NCI-H446 treated with DMSO at 0.1 percent for 48 hours (cell line): ENCODE data around the gene NOM1.

ENCODE experiments used
- DNase-seq: peaks from one replicate; lab custom pipeline; 2025; lab: John Stamatoyannopoulos, UW

Gene NOM1

DNA sequence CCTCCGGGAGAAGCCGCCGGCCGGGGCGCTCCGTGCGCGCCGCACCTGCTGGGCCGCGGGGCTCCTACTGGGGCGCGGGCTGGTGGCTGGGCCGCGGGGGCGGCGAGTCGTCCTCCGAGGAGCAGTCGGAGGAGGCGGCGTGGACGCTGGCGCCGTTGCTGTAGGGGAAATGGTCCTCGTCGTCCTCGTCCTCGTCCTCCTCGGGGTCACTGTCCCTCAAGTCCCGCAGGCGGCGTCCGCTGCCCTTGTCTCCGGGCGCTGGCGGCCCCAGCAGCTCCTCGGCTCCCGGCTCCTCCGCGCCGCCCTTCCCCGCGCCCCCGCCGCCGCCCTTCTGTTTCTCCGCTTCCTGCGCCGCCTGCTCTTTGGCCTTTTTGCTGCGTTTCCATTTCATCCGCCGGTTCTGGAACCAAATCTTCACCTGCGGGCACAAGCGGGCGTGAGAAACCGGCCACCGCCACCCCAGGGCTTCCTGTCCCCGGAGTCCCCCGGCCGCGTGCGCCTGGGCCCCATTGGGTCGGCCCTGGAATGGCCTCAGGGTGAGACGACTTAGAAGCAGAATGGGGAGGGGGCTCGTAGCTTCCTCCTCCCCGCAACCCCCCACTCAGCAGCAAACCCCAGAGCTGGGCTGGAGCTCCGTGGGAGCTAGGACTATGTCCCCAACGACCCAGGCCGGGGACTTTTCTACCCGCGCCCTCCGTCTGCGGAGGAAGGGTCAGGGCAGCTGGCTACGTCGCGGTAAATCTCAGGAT is 56.1 kb downstream of the NOM1 start:
- no peak for DNase-seq

DNA sequence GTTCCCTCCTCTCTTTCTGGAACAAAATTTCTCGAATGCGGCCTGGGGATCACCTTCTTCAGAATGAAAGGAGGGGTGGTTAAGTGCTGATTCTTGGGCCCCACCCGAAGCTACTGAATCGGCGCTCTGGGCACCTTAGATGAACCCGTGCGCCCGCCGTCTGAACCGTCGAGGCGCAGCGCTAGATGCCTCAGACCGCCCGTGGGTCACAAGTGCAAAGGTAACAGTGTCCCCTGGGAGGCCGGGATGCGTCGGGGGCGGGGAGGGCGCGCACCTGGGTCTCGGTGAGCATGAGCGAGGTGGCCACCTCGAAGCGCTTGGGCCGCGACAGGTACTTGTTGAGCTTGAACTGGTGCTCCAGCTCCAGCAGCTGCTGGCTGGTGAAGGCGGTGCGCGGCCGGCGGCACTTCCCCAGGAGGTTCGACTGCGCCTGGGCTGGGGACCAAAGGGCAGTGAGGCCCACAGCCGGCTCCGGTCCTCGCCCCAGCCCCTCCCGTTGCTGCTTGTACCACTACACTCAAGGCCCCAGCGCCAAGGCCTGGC is 56.8 kb downstream of the NOM1 start:
- DNase-seq = no peak

GRCh38 chr7:157006829-157007469 is 57.4 kb downstream of the NOM1 start:
- no peak for DNase-seq

DNA sequence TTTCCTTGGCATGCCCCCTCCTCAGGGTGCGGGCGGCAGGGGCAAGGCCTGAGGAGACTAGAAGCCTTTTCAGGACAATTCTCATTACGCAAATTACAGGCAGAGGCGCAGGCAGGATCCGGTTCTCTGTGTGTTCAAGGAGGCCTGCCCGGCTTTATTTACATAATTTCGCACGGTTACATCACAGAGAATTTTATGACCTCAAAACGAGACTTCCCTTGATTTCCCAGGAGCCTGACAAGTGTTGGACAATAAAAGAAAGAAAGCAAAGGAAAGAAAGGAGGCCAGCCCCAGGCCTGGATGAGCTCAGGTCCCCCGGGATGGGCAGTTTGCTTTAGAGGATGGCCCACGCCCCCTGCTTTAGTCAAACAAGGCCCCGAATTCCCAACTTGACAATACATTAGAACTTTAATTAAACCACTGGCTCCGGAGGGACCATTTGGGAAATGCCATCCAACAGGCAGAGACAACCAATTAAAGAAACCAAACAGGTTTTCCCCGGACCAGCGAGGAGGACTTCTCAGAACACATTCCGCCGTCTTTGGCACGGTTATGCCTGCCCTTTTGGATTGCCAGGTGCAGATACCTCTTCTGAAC is 58.1 kb downstream of the NOM1 start:
- no peak for DNase-seq

DNA sequence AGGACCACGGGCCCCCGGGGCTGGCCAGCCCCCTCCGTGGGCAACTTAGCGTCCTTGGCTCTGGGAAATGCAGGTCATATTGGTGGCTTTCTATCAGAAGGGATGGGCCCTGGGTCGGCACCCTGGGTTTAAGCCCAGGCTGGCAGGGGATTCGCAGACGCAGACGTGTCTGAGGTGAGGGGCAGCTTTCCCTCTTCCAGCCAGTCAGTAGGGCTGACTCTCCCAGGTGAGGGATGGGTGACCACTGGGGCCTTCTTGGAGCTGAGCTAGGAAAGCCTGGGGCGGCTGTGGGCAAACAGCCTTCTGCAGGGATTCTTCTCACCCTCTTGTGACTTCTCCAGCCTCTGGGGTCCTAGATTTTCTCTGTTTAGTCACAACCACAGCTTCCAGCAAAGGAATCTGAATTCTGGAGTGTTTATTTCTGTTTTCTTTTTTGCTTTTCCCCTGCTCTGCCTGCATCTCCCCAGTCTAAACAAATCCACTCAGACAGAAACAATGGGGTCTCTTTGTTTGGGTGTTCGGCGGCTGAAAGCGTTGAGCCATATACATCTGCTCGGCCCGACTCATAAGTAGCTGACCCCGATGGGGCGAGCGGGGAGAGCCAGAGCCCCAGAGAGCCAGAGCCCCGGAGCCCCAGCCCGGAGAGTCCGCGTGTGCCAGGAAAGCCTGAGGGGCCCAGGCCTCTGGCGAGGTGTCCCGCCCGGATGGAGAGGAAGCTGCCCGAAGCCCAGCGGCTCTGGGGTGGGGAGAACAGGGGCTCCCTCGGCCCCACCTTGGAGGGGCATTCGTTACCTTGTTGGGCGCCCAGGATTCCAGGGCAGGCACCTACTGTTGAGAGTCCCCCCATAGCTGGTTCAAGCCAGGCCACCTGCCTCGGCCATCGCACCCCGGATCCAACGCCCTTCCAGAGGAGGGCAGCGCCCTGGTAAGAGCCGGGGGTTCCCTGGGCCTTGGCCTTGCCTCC is 59.0 kb downstream of the NOM1 start:
- DNase-seq = no peak

- no peak for DNase-seq
These were observed 59.8 kb downstream of the NOM1 start for GRCh38 chr7:157009170-157009777.

DNA sequence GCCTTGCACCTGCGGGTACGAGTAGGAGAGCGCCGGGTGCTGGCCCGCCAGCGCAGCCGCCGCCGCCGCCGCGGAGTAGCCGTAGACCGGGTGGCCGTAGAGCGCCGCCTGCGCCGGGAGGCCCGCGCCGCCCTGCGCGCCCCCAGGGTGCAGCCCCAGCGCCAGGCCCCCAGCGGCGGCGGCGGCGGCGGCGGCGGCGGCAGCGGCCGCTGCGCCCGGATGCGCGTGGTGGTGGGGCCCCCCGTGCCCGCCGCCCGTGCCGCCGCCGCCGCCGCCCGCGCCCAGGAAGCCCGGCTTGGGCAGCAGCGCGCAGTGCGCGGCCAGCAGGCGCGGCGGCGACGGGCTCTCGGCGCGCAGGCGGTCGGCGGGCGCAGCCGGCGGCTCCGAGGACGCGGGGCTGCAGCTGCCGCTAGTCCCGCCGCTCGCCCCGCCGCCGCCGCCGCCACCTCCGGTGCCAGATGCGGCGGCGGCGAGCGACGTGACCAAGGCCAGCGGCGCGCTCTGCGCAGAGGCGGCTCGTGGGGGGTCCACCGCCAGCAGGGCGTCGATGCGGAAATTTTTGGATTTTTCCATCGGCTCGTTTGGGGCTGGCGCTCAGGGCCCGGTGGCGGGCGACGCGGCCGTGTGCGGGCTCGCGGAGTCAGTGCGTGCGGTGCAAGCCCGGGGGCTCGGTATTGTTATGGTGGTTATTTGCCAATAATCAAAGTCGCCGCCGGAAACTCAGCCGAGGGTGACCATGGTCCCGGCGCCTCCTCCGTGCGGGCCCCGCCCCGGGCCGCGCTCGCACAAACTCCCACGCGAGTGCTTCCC is 60.5 kb downstream of the NOM1 start:
- DNase-seq = no peak

GRCh38 chr7:157010588-157011332 is 61.2 kb downstream of the NOM1 start, which contains the start of gene MNX1:
Gene MNX1 (minus strand): TSS chr7:157010663. CDS start chr7:157010350, 313 bp downstream.
- peak; percentile 53 for DNase-seq

- no peak for DNase-seq
These were observed 62.0 kb downstream of the NOM1 start for GRCh38 chr7:157011333-157012112.

GRCh38 chr7:157012113-157012547 is 62.6 kb downstream of the NOM1 start:
- no peak for DNase-seq

GRCh38 chr7:157013101-157013500 is 63.6 kb downstream of the NOM1 start:
- no peak for DNase-seq

GRCh38 chr7:157013602-157014549 is 64.4 kb downstream of the NOM1 start:
- no peak for DNase-seq

- DNase-seq = no peak
These were observed 65.4 kb downstream of the NOM1 start for GRCh38 chr7:157014635-157015555.

DNA sequence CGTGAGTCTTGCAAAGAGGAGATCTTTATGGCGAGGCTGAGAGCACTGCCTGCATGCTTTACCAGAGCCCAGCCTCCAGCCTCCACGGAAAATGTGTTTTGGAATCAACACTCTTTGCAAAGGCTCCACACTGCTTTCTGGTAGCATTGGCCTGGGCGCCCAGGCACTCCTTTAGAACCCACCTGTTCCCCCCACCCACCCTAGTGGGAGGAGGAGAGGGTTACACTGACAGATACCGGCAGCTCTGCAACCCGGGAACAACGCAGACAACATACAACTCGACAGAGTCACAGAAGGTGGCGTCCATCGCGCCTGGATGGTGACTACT is 66.5 kb downstream of the NOM1 start:
- DNase-seq = no peak

DNA sequence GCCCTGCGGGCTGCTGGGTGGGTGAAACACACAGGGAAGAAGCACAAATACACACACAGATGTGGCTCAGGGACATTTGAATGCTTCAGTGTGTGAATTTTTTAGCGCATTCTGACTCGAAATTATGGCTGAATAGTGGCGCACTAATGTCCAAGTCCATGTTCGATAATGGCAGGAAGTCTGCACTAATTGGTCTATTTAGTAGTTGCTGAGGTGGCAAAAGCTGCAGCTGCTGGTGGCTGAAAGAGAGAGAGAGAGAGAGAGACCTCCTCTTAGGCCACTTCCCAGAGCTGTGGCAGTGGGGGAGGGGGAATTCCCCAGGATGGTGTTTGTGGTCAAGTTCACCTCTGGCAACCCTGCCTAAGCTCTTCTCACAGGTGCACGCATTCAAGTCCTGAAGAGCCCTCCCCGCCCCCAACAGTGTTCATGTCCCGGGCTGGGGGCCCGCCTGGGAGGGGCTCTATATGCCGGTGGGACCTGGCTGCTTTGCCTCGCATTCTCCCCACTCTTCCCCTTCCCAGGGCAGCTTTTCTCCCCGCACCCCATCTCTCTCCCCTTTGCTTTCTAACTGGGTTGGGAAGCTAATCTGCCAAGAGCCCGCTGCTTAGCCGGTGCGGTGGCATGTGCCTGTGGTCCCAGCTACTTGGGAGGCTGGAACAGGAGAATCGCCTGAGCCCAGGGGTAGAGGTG is 67.0 kb downstream of the NOM1 start:
- no peak for DNase-seq

GRCh38 chr7:157017149-157017548 is 67.6 kb downstream of the NOM1 start:
- DNase-seq = no peak
